HG02870 (cell line): ENCODE results near the gene FAM204A.

Experiments used
- ATAC-seq: cut with Tn5 transposase; IDR thresholded peaks from one replicate; pipeline ENCODE4 v1.9.1; 2021; ENCODE audit warnings: mild to moderate bottlenecking, moderate library complexity; ENCODE audit not compliant: unreplicated experiment

Gene FAM204A

GRCh38 chr10:118332948-118333710 is 9.0 kb downstream of the FAM204A start:
- ATAC-seq: no peak

GRCh38 chr10:118332236-118332635 is 9.9 kb downstream of the FAM204A start:
- peak; percentile 71 for ATAC-seq

DNA sequence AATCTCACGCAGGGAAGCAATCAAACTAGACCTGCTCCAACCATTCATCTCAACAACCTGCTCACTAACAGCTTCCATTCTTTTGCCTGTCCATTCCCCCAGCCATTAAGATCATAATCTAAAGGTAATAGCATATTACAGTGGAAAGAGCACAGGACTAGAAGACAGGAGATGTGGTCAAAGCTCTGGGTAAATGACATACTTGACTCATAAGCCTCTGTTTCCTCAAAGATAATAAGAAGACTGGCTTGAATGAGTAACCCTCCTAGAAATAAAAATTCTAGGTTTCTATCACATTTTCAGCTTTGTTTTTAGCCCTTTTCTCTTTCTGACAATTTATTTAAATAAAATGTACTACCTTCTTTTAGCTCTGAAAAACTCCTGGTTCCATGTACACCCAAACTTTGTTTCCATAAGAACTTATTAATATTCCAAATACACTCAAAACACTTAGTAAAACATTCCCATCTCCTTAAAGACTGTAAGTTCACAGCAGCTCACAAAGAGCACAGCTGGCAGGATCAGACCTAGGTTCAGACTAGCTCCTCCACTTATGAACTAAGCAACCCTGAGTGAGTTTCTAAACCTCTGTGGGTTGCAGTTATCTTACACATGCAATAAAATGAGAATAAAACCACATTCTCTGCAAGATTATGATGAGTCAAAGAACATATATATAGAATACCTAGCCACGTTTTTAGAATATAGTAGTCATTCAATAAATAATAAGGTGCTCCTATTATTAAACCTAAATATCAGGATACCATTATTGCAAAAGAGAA is 11.6 kb downstream of the FAM204A start:
- ATAC-seq: no peak

DNA sequence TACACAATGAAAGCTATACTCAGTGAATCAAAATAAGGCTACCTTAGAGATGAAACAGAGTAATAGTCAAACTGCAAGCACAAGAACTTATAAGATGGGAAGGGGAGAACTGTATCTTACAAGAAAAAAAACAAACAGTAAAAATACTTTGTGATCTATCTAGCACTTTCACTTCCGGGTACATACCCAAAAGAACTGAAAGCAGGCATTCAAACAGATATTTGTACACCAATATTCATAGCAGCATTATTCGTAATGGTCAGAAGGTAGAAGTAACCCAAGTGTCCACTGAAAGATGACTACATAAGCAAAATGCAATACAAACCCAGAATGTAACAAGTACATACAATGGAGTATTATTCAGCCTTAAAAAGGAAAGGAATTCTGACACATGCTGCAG is 18.0 kb downstream of the FAM204A start:
- no peak for ATAC-seq

DNA sequence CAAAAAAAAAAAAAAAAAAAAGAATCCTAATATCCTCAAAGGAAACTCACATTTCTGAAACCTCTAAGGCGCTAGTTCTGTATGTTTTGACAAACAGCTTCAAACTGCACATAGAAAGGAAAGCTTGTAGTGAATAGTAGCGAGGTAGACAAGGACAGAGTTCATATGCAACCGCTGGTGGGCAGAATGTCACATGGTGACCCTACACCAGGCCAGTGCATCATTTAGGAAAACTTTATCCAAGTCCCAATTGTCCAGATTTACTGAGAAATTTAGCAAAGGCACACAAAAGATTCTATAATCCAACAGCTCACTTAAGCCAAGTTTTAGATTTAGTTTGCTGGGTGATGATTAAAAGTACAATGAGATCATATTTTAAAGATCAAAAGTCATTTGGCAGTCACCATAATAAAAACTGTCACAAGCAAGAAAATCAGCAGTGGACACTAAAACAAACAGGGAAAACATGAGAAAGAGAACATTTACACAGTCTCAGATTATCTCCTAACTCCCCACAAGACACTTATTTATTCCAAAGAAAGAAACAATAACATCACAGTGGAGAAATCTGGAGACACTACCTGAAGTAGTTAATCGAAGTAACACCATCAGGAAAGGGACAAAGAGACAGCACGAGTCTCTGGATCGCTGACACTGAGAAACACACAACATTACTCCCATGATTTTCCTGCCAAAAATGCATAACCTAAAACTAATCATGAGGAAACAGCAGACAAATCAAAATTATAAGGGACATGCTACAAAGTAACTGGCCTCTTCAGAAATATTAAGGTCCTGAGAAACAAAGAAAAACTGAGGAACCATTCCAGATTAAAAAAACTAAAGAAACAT is 20.2 kb downstream of the FAM204A start:
- no peak for ATAC-seq

GRCh38 chr10:118315629-118316028 is 26.5 kb downstream of the FAM204A start:
- ATAC-seq: no peak

- ATAC-seq: no peak
Observed at GRCh38 chr10:118314882-118315281, 27.2 kb downstream of the FAM204A start.

DNA sequence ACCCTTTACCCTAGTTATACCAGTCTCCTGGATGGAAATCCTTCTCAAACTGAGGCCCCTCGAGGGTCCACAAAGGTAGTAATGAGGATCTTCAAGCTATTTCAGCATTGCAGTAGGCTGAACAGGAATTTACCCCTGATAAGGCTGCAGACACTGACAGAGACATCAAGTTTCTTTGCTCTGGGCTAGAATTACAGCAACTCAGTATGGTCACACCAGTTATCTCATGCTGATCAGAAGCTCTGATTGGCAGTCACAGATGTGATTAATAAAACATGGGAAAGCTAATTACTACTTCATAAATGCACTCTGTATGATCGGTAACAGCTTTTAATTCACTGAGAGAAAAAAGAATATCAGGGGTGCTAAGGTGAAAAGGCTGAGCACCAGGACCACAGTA is 30.6 kb downstream of the FAM204A start:
- no peak for ATAC-seq

- ATAC-seq: no peak
Observed at GRCh38 chr10:118310822-118311221, 31.3 kb downstream of the FAM204A start.

DNA sequence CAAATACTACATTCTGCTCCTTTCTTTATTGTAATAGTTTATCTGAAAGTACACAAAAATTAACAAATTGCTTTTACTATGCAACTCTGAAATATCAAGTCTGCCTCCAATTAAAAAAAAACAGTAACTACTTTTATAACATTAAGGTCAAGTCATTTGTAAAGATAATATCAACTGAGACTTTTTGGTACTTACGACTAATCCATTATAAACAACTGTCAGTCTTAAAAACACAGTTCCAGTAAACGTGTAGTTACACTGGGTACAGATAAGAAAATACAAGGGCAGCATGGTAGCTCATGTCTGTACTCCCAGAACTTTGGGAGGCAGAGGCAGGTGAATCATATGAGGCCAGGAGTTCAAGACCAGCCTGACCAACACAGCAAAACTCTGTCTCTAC is 32.2 kb downstream of the FAM204A start:
- no peak for ATAC-seq

- no peak for ATAC-seq
Observed at GRCh38 chr10:118308664-118309063, 33.5 kb downstream of the FAM204A start.

DNA sequence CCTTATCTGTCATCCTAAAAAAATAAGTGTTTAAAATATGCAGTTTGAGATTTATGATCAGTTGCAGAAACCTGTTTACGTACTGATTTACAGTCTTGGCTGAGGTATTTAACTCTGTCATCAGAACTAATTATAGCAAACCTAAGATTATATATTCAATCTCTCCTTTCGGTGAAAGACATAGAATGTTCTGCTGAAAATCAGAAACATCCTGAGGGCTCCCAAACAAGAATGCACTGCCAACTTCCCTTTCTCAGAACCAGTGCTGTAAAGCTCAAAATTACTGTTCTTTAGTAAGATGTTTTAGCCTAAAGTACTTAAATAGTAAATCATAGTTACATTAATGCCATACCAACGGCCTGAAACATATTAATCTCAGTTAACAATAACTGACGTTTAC is 34.3 kb downstream of the FAM204A start:
- ATAC-seq: no peak

DNA sequence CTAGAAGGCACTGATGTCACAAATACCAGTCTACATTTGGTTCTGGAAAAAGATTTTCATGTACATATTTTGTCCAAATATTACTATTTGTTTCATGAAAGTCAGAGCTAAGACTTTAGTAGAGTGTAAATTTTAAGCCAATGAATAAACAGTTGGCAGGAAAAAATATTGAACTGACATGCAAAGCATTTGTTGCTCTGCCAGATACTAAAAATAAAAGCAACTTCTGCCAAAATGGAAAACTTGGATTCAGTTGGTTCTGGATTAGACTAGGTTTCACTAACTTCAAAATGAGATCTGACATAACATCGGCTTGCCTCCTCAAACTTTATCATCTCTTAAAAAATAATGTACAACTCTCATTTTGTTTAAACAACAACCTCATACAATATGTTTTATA is 34.9 kb downstream of the FAM204A start:
- ATAC-seq: no peak

DNA sequence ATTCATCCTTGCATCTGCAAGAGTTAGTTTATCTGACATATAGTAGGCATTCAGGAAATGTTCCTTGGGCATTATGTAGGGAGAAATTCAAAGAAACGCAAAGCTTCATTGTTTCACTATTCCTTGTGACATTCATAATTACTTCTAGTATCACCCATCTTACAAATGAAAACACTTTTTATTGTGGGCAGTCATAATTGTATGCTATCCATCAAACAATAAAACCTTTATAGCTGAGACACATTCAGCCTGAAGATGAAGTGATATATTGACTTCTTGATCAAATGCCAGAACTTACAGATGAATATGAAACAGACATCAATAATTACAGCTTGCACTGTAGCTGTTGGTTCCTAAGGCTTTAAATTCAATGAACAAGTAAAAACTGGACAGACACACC is 36.4 kb downstream of the FAM204A start:
- ATAC-seq: no peak

GRCh38 chr10:118304521-118304920 is 37.6 kb downstream of the FAM204A start:
- ATAC-seq: no peak

DNA sequence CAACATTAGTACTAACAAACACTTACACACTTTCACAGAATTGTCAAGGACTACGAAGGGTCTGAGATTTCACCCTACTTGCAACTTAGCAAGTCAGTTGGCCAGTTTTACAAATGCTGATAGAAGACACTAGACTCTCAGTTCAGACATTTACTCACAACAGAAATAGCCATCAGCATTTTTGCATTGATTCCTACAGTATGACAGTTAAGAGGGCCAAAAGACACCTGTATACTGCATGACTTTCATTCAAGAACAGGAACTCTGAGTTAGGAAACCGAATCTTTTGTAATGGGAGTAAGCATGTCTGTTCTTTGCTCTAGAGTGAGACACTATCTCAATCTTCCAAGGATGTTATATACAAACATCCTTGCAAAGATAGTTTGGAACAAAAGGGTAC is 40.9 kb downstream of the FAM204A start:
- ATAC-seq: no peak

GRCh38 chr10:118300320-118300719 is 41.8 kb downstream of the FAM204A start:
- ATAC-seq: no peak

DNA sequence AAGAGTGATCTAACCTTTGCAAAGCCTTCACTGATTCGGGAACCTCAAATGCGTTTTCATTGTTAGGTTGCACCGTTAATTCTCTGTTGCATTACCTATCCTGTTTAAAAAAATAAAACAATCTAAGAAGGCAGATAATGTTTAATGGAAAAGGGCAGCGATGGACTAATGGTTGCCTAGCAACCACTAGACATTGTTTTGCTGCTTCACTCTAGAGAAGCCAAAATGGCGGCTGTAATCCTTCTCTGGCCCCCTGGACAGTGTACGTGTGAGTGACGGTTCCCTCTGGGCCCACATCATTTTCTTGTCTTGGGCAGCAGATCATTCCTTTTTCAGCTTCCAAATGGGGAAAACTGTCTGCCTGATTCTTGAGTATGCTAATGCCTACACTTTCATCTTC is 43.3 kb downstream of the FAM204A start:
- no peak for ATAC-seq

DNA sequence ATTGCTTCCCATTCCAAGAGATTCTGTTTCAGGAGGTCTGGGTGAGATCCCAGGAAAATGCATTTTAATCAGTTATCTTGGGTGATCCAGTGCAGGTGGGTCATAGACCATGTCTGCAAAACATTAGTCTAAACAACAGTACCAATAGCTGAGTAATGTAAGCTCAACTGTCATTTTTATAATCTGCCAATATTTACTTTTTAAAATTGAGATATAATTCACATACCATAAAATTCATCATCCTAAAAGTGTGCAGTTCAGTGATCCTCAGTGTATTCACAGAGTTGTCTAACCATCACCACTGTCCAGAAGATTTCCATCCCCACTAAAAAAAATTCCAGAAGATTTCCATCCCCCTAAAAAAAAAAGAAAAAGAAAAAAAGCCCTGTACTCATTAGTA is 51.0 kb downstream of the FAM204A start:
- no peak for ATAC-seq

DNA sequence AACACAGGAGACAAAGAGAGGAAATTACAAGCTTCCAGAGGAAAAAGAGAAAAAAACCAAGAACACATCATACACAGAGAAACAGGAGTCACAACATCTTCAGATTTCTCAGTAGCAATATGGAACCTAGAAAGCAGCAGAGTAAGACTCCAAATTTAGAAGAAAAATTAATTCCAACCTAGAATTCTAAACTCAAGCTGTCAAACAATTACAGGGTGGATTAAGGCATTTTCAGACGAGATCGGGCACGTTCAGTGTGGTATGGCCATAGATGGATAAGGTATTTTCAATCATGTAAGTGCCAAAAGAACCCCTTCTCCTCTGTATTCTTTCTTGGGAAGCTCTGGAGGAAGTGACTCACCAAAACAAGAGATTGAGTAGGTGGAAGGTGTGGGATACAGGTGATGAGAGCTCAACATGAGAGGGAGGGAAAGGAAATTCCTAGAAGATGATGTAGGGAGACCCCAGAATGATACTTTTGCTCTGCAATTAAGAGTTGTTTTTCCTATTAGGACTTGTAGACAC is 51.6 kb downstream of the FAM204A start:
- ATAC-seq: no peak

- ATAC-seq: no peak
Observed at GRCh38 chr10:118287076-118287806, 54.9 kb downstream of the FAM204A start.
